ENCODE results near the gene ATG7.

ATG7 gene

GRCh38 chr3:11392860-11393114 lies 120.6 kb downstream of the ATG7 start:
- Histone ChIP-seq H3K9me3 (ENCODE audit: insufficient read depth, low read length) (no peaks in the 10 kb centered on the region), H3K79me2 (ENCODE audit: insufficient read depth, low read length) (no peaks in the 10 kb centered on the region), H4K20me1 (ENCODE audit: low read depth, low read length) (no peaks in the 10 kb centered on the region), H2AFZ (ENCODE audit: low read depth, low read length, severe bottlenecking) (no peak overlapping the region), H3K9me2 (replicated peaks; ENCODE audit: insufficient read depth, low read length) (no peaks in the 10 kb centered on the region), H3F3A (ENCODE audit: insufficient read depth) (no peaks in the 10 kb centered on the region), H3K4me3 (ENCODE audit: insufficient read depth, low read length, poor library complexity, severe bottlenecking) (no peak overlapping the region), H3K27me3 (ENCODE audit: low read length) (no peaks in the 10 kb centered on the region), H3K27ac (ENCODE audit: low read depth, low read length) (no peak overlapping the region), H3K36me3 (ENCODE audit: low read length) (no peaks in the 10 kb centered on the region), H3K4me2 (ENCODE audit: low read depth, low read length, poor library complexity, severe bottlenecking) (no peak overlapping the region), H3K9ac (ENCODE audit: low read length) (no peak overlapping the region)
- TF ChIP-seq, protein P1, sequence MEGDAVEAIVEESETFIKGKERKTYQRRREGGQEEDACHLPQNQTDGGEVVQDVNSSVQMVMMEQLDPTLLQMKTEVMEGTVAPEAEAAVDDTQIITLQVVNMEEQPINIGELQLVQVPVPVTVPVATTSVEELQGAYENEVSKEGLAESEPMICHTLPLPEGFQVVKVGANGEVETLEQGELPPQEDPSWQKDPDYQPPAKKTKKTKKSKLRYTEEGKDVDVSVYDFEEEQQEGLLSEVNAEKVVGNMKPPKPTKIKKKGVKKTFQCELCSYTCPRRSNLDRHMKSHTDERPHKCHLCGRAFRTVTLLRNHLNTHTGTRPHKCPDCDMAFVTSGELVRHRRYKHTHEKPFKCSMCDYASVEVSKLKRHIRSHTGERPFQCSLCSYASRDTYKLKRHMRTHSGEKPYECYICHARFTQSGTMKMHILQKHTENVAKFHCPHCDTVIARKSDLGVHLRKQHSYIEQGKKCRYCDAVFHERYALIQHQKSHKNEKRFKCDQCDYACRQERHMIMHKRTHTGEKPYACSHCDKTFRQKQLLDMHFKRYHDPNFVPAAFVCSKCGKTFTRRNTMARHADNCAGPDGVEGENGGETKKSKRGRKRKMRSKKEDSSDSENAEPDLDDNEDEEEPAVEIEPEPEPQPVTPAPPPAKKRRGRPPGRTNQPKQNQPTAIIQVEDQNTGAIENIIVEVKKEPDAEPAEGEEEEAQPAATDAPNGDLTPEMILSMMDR (IDR thresholded peaks at IDR 0.05; ENCODE audit: insufficient read depth, low read length, poor library complexity, severe bottlenecking), result no peak
- TF ChIP-seq EZH2phosphoT487 (conservative IDR thresholded peaks at IDR 0.05; ENCODE audit: low read length), result no peak

DNA sequence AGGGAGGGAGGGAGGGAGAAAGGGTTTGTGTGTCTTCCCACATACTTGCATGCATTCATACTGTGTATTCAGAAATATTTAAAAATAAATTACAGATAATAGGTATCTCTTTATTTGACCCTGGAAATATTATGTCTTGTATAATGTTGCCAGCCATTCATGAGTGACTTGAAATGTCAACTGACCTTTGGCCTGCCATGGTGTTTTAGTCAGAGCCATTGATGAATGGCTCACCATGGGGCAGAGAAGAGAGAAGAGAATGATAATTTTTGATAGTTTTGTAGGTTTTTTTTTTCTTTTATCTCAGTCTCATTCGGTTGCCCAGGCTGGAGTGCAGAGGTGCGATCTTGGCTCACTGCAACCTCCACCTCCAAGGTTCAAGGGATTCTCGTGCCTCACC lies 121.2 kb downstream of the ATG7 start:
- no peak for TF ChIP-seq EZH2phosphoT487 (conservative IDR thresholded peaks at IDR 0.05; ENCODE audit: low read length)
- TF ChIP-seq, protein P1 (IDR thresholded peaks at IDR 0.05; ENCODE audit: insufficient read depth, low read length, poor library complexity, severe bottlenecking), result no peak
- Histone ChIP-seq H3K79me2 (ENCODE audit: insufficient read depth, low read length) (no peaks in the 10 kb centered on the region), H3K36me3 (ENCODE audit: low read length) (no peaks in the 10 kb centered on the region), H3K27ac (ENCODE audit: low read depth, low read length) (no peak overlapping the region), H3K9me2 (replicated peaks; ENCODE audit: insufficient read depth, low read length) (no peaks in the 10 kb centered on the region), H2AFZ (ENCODE audit: low read depth, low read length, severe bottlenecking) (no peak overlapping the region), H3K9me3 (ENCODE audit: insufficient read depth, low read length) (no peaks in the 10 kb centered on the region), H3K9ac (ENCODE audit: low read length) (no peak overlapping the region), H3K4me2 (ENCODE audit: low read depth, low read length, poor library complexity, severe bottlenecking) (no peak overlapping the region), H3F3A (ENCODE audit: insufficient read depth) (no peaks in the 10 kb centered on the region), H4K20me1 (ENCODE audit: low read depth, low read length) (no peaks in the 10 kb centered on the region), H3K4me3 (ENCODE audit: insufficient read depth, low read length, poor library complexity, severe bottlenecking) (no peak overlapping the region), H3K27me3 (ENCODE audit: low read length) (no peaks in the 10 kb centered on the region)

GRCh38 chr3:11394392-11394791 lies 122.2 kb downstream of the ATG7 start:
- Histone ChIP-seq H3F3A (ENCODE audit: insufficient read depth) (no peaks in the 10 kb centered on the region), H3K27me3 (ENCODE audit: low read length) (no peaks in the 10 kb centered on the region), H4K20me1 (ENCODE audit: low read depth, low read length) (no peaks in the 10 kb centered on the region), H2AFZ (ENCODE audit: low read depth, low read length, severe bottlenecking) (no peak overlapping the region), H3K79me2 (ENCODE audit: insufficient read depth, low read length) (no peaks in the 10 kb centered on the region), H3K4me2 (ENCODE audit: low read depth, low read length, poor library complexity, severe bottlenecking) (no peak overlapping the region), H3K9me3 (ENCODE audit: insufficient read depth, low read length) (no peaks in the 10 kb centered on the region), H3K9me2 (replicated peaks; ENCODE audit: insufficient read depth, low read length) (no peaks in the 10 kb centered on the region), H3K27ac (ENCODE audit: low read depth, low read length) (no peak overlapping the region), H3K36me3 (ENCODE audit: low read length) (no peaks in the 10 kb centered on the region), H3K9ac (ENCODE audit: low read length) (no peak overlapping the region), H3K4me3 (ENCODE audit: insufficient read depth, low read length, poor library complexity, severe bottlenecking) (no peak overlapping the region)
- no peak for TF ChIP-seq EZH2phosphoT487 (conservative IDR thresholded peaks at IDR 0.05; ENCODE audit: low read length)
- TF ChIP-seq, protein P1 (IDR thresholded peaks at IDR 0.05; ENCODE audit: insufficient read depth, low read length, poor library complexity, severe bottlenecking), result no peak

- H3K9me2 ChIP-seq (replicated peaks; ENCODE audit: insufficient read depth, low read length), result no peaks in the 10 kb centered on the region
- no peak overlapping the region for H2AFZ ChIP-seq (ENCODE audit: low read depth, low read length, severe bottlenecking)
- no peaks in the 10 kb centered on the region for H3K79me2 ChIP-seq (ENCODE audit: insufficient read depth, low read length)
- H3K9me3 ChIP-seq (ENCODE audit: insufficient read depth, low read length), result no peaks in the 10 kb centered on the region
- no peak overlapping the region for H3K27ac ChIP-seq (ENCODE audit: low read depth, low read length)
- no peaks in the 10 kb centered on the region for H3F3A ChIP-seq (ENCODE audit: insufficient read depth)
- no peak overlapping the region for H3K4me2 ChIP-seq (ENCODE audit: low read depth, low read length, poor library complexity, severe bottlenecking)
- H3K36me3 ChIP-seq (ENCODE audit: low read length), result no peaks in the 10 kb centered on the region
- no peak overlapping the region for H3K4me3 ChIP-seq (ENCODE audit: insufficient read depth, low read length, poor library complexity, severe bottlenecking)
- H4K20me1 ChIP-seq (ENCODE audit: low read depth, low read length), result no peaks in the 10 kb centered on the region
- H3K9ac ChIP-seq (ENCODE audit: low read length), result no peak overlapping the region
- TF ChIP-seq, protein P1 (IDR thresholded peaks at IDR 0.05; ENCODE audit: insufficient read depth, low read length, poor library complexity, severe bottlenecking), result no peak
- no peak for TF ChIP-seq EZH2phosphoT487 (conservative IDR thresholded peaks at IDR 0.05; ENCODE audit: low read length)
- H3K27me3 ChIP-seq (ENCODE audit: low read length), result no peaks in the 10 kb centered on the region
These were observed 128.0 kb downstream of the ATG7 start for GRCh38 chr3:11400213-11400612.

All from SU-DHL-6 (cell line).